ENCODE measurements around the gene SIK2.

SIK2 gene

GRCh38 chr11:111741751-111742150, 139.5 kb downstream of the SIK2 start:
- TF ChIP-seq REST (IDR thresholded peaks at IDR 0.05; ENCODE audit: insufficient read depth in 1 of 2, low read depth in 2 of 2, low read length in 2 of 2) (no peak), SIN3A (IDR thresholded peaks at IDR 0.05; ENCODE audit: borderline replicate concordance, insufficient read depth, low read length) (no peak), TAF1 (IDR thresholded peaks at IDR 0.05; ENCODE audit: borderline replicate concordance, insufficient read depth, low read length) (no peak), POLR2AphosphoS5 (IDR thresholded peaks at IDR 0.05; ENCODE audit: low read depth, low read length) (no peak), FOXP2 (optimal IDR thresholded peaks at IDR 0.05; ENCODE audit: borderline replicate concordance, extremely low read depth, extremely low read length, insufficient read depth) (no peak)

- TF ChIP-seq TAF1 (IDR thresholded peaks at IDR 0.05; ENCODE audit: borderline replicate concordance, insufficient read depth, low read length) (no peak), POLR2AphosphoS5 (IDR thresholded peaks at IDR 0.05; ENCODE audit: low read depth, low read length) (no peak), SIN3A (IDR thresholded peaks at IDR 0.05; ENCODE audit: borderline replicate concordance, insufficient read depth, low read length) (no peak), FOXP2 (optimal IDR thresholded peaks at IDR 0.05; ENCODE audit: borderline replicate concordance, extremely low read depth, extremely low read length, insufficient read depth) (no peak)
Observed at GRCh38 chr11:111743700-111744099, 141.5 kb downstream of the SIK2 start.

GRCh38 chr11:111745719-111746504, 143.7 kb downstream of the SIK2 start:
- no peak for TF ChIP-seq SIN3A (IDR thresholded peaks at IDR 0.05; ENCODE audit: borderline replicate concordance, insufficient read depth, low read length)
- TF ChIP-seq POLR2AphosphoS5 (IDR thresholded peaks at IDR 0.05; ENCODE audit: low read depth, low read length), result no peak
- no peak for TF ChIP-seq REST (IDR thresholded peaks at IDR 0.05; ENCODE audit: insufficient read depth in 1 of 2, low read depth in 2 of 2, low read length in 2 of 2)

GRCh38 chr11:111748035-111748804, 146.0 kb downstream of the SIK2 start:
- TF ChIP-seq REST (IDR thresholded peaks at IDR 0.05; ENCODE audit: insufficient read depth in 1 of 2, low read depth in 2 of 2, low read length in 2 of 2) (no peak), POLR2AphosphoS5 (IDR thresholded peaks at IDR 0.05; ENCODE audit: low read depth, low read length) (no peak), TAF1 (IDR thresholded peaks at IDR 0.05; ENCODE audit: borderline replicate concordance, insufficient read depth, low read length) (no peak), FOXP2 (optimal IDR thresholded peaks at IDR 0.05; ENCODE audit: borderline replicate concordance, extremely low read depth, extremely low read length, insufficient read depth) (no peak), SIN3A (IDR thresholded peaks at IDR 0.05; ENCODE audit: borderline replicate concordance, insufficient read depth, low read length) (no peak)

GRCh38 chr11:111749646-111750045, 147.4 kb downstream of the SIK2 start:
- TF ChIP-seq FOXP2 (optimal IDR thresholded peaks at IDR 0.05; ENCODE audit: borderline replicate concordance, extremely low read depth, extremely low read length, insufficient read depth) (no peak), REST (IDR thresholded peaks at IDR 0.05; ENCODE audit: insufficient read depth in 1 of 2, low read depth in 2 of 2, low read length in 2 of 2) (no peak), POLR2AphosphoS5 (IDR thresholded peaks at IDR 0.05; ENCODE audit: low read depth, low read length) (no peak), TAF1 (IDR thresholded peaks at IDR 0.05; ENCODE audit: borderline replicate concordance, insufficient read depth, low read length) (no peak), SIN3A (IDR thresholded peaks at IDR 0.05; ENCODE audit: borderline replicate concordance, insufficient read depth, low read length) (no peak)

Measured in PFSK-1 (cell line).